ENCODE measurements around the gene ABHD17A. TPM values are rescaled to one million over a fixed set of nuclear protein-coding genes. Genes with fewer than 3 reads are reported as not detected.

ABHD17A gene
- total and polyA plus RNA-seq, 8 donors: 41.3 to 72.7 (median 56.8) TPM

DNA sequence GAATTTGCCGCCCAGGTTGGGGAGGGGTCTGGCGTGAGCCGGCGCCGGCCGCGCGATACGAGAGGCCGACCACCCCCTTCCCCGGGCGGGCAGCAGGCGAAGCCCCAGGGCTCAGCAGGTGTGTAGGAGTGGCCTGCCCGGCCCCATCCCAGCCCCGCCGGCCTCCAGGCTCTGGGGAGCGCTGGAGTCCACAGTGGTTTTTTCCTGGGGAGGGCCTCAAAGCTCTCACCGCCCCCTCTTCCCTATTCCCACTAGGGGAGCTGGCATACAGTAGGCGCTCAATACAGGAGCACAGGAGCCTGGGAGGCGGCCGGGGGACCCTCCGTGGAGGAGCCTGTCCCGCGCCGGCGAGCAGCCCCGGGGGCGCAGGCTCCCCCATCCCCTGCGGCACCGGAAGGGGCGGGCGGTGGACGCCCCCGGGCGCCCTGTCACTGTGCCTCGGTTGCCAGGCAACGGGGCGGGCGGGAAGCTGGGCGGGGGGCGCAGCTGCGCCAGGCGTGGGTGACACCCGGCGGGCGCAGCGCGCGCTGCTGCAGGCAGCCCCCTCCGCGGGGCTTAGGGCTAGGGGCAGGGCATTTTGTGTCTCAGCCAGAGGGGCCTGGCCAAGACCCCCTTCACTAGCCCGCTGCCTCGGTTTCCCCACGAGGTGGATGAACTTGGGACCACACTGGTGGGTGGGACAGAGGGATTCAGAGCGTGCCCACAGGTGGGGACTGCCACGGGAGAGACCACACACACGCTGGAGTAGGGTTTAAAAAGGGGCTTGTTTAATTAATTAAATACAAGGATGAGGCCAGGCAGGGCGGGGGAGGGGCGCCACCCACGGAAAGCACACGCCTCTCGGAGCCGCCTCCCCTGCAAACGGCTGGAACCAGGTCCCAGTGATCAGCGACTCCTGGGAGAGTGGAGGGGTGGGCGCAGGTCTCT lies 33.4 kb downstream of the ABHD17A start:
- H3K27ac ChIP-seq: no peak overlapping the region
- peaks cover 29 to 70% of the 10 kb centered on the region in 2 donors for H3K4me1 ChIP-seq
- no peaks in the 10 kb centered on the region for H3K27me3 ChIP-seq
- no peaks in the 10 kb centered on the region for H3K9me3 ChIP-seq
- TF ChIP-seq, protein P1, sequence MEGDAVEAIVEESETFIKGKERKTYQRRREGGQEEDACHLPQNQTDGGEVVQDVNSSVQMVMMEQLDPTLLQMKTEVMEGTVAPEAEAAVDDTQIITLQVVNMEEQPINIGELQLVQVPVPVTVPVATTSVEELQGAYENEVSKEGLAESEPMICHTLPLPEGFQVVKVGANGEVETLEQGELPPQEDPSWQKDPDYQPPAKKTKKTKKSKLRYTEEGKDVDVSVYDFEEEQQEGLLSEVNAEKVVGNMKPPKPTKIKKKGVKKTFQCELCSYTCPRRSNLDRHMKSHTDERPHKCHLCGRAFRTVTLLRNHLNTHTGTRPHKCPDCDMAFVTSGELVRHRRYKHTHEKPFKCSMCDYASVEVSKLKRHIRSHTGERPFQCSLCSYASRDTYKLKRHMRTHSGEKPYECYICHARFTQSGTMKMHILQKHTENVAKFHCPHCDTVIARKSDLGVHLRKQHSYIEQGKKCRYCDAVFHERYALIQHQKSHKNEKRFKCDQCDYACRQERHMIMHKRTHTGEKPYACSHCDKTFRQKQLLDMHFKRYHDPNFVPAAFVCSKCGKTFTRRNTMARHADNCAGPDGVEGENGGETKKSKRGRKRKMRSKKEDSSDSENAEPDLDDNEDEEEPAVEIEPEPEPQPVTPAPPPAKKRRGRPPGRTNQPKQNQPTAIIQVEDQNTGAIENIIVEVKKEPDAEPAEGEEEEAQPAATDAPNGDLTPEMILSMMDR (IDR thresholded peaks at IDR 0.05): no peak
- H3K4me3 ChIP-seq: no peak overlapping the region
- intact Hi-C loops (cut with DNase I): no loop called here
- H3K36me3 ChIP-seq: peaks cover 0 to 7% of the 10 kb centered on the region in 2 donors
- ATAC-seq: no peak
- DNase-seq: peak in 2 of 4 donors; percentile 78 to 82

DNA sequence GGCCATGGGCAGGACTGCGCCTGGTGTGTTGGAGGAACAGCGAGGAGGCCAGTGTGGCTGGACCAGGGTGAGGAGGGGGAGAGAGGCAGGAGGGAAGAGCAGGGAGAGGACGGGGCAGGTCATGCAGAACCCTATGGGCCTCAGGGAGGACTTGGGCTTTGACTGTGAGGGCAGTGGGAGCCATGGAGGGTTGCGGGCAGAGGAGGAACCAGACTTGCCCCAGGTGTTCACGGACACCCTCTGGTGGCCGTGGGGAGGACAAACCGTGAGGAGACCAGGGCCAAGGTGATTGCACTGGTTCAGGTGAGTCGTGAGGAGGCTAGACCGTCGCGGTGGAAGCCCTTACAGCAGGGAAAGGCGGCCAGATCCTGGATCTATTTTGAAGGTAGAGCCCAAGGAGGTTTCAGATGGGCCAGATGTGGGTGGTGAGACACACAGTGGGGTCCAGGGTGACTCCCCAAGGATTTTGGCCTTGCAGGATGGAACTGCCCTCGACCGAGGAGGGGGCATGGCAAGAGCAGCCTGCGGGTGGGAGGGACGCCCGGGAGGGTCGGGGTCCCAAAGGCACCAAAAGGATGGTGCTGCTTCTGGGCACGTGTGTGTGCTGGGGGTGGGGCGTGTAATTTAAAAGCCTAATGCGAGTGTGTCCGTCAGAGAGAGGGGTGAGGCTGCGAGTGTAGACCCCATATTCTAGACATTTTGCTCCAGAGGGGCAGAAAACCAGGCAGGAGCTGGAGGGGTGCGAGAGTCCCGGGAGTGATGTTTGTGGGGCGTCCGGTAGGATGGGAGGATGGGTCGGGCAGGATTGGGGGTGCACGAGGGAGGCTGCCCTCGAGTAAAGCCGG lies 34.3 kb downstream of the ABHD17A start:
- DNase-seq (no peak), ATAC-seq (no peak)
- H3K27ac ChIP-seq: no peak overlapping the region
- H3K27me3 ChIP-seq: no peaks in the 10 kb centered on the region
- intact Hi-C loops (cut with DNase I): no loop called here
- no peaks in the 10 kb centered on the region for H3K9me3 ChIP-seq
- TF ChIP-seq, protein P1 (IDR thresholded peaks at IDR 0.05): no peak
- H3K4me1 ChIP-seq: peaks cover 32 to 70% of the 10 kb centered on the region in 2 donors
- no peak overlapping the region for H3K4me3 ChIP-seq
- peaks cover 0 to 7% of the 10 kb centered on the region in 2 donors for H3K36me3 ChIP-seq

DNA sequence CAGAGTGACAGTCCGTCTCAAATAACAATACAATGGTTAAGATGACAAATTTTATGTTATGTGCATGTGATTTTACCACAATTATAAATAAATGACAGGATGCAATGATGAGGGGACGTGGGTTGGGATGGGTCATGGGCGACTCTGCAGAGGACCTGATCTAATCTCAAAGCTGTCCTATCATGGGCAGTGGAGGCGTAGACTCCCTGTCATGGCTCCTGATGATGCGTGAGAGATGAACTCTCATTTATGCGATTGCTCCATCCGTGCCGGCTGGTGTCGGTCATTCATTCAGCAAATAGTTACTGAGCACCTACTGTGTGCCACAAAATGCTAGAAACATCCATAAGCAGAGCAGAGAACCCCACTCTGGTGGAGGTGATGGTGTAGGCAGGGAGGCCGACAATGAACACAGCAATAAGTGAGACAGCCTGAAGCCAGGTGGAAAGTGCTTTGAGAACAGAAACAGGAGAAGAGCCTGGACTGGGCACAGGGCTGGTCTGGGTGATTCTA lies 35.4 kb downstream of the ABHD17A start:
- intact Hi-C loops (cut with DNase I): no loop called here
- H3K4me1 ChIP-seq: peaks cover 24 to 70% of the 10 kb centered on the region in 2 donors
- DNase-seq: no peak
- TF ChIP-seq, protein P1 (IDR thresholded peaks at IDR 0.05): no peak
- no peak overlapping the region for H3K27ac ChIP-seq
- H3K27me3 ChIP-seq: no peaks in the 10 kb centered on the region
- peaks cover 0 to 15% of the 10 kb centered on the region in 2 donors for H3K36me3 ChIP-seq
- H3K4me3 ChIP-seq: no peak overlapping the region
- no peaks in the 10 kb centered on the region for H3K9me3 ChIP-seq
- ATAC-seq: no peak

DNA sequence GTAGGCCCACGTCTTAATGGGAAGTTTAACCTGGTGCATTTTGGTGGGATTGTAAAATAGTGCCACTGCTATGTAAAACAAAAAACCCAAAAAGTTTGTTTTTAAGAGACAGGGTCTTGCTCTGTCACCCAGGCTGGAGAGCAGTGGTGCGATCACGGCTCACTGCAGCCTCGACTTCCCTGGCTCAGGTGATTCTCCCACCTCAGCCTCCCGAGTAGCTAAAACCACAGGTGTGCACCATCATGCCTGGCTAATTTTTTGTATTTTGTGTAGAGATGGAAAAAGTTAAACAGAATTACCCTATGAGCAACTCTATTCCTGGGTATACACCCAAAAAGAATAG lies 36.2 kb downstream of the ABHD17A start:
- peaks cover 20 to 70% of the 10 kb centered on the region in 2 donors for H3K4me1 ChIP-seq
- peak overlapping the region in 1 of 2 donors; percentile 99 for H3K27ac ChIP-seq
- H3K4me3 ChIP-seq: no peak overlapping the region
- TF ChIP-seq, protein P1 (IDR thresholded peaks at IDR 0.05): no peak
- intact Hi-C loops (cut with DNase I): no loop called here
- peaks cover 0 to 16% of the 10 kb centered on the region in 2 donors for H3K36me3 ChIP-seq
- no peaks in the 10 kb centered on the region for H3K9me3 ChIP-seq
- ATAC-seq: no peak
- no peaks in the 10 kb centered on the region for H3K27me3 ChIP-seq
- no peak for DNase-seq
